Measurements from ENCODE around the gene SRMS. TPM values are rescaled to one million over a fixed set of nuclear protein-coding genes. Genes with fewer than 3 reads are reported as not detected.

The SRMS gene
- total RNA-seq, 1 donor from 2014 or later = not detected

GRCh38 chr20:63539441-63540370 lies 7.8 kb downstream of the SRMS start:
- DNase-seq (ENCODE audit: low spot score) = no peak

GRCh38 chr20:63539092-63539430 lies 8.5 kb downstream of the SRMS start:
- no peak for DNase-seq (ENCODE audit: low spot score)

GRCh38 chr20:63538204-63539091 lies 9.1 kb downstream of the SRMS start:
- no peak for DNase-seq (ENCODE audit: low spot score)

- DNase-seq (ENCODE audit: low spot score) = peak; percentile 96
Observed at GRCh38 chr20:63537525-63538203, 9.9 kb downstream of the SRMS start.

GRCh38 chr20:63536997-63537524 lies 10.5 kb downstream of the SRMS start, which contains the start of gene PTK6:
Gene PTK6 (minus strand): TSS chr20:63537376. CDS start chr20:63537314, 62 bp downstream.
- no peak for DNase-seq (ENCODE audit: low spot score)

GRCh38 chr20:63536241-63536977 lies 11.1 kb downstream of the SRMS start:
- no peak for DNase-seq (ENCODE audit: low spot score)

- no peak for DNase-seq (ENCODE audit: low spot score)
Observed at GRCh38 chr20:63534831-63535651, 12.5 kb downstream of the SRMS start.

GRCh38 chr20:63534427-63534830 lies 13.1 kb downstream of the SRMS start:
- DNase-seq (ENCODE audit: low spot score) = no peak

GRCh38 chr20:63533871-63534393 lies 13.6 kb downstream of the SRMS start:
- no peak for DNase-seq (ENCODE audit: low spot score)

- no peak for DNase-seq (ENCODE audit: low spot score)
Observed at GRCh38 chr20:63533388-63533787, 14.2 kb downstream of the SRMS start.

GRCh38 chr20:63532449-63532971 lies 15.0 kb downstream of the SRMS start:
- DNase-seq (ENCODE audit: low spot score) = no peak

- DNase-seq (ENCODE audit: low spot score) = no peak
Observed at GRCh38 chr20:63531686-63532448, 15.7 kb downstream of the SRMS start.

GRCh38 chr20:63530788-63531160 lies 16.8 kb downstream of the SRMS start:
- DNase-seq (ENCODE audit: low spot score) = no peak

- no peak for DNase-seq (ENCODE audit: low spot score)
Observed at GRCh38 chr20:63529861-63530787, 17.4 kb downstream of the SRMS start.

GRCh38 chr20:63529180-63529860 lies 18.2 kb downstream of the SRMS start:
- no peak for DNase-seq (ENCODE audit: low spot score)

- DNase-seq (ENCODE audit: low spot score) = no peak
Observed at GRCh38 chr20:63527184-63527583, 20.4 kb downstream of the SRMS start.

GRCh38 chr20:63525971-63526370 lies 21.6 kb downstream of the SRMS start:
- DNase-seq (ENCODE audit: low spot score) = no peak
